HG03354 (cell line): ENCODE data around the gene SPAST.
"Not testable (repeated sequence)": the region's sequence is repeated elsewhere in the genome, so short reads cannot be mapped to it uniquely, and the experiment has no call there.

Experiments
- ATAC-seq: cut with Tn5 transposase; IDR thresholded peaks from one replicate; pipeline ENCODE4 v1.9.1; 2021; ENCODE audit warnings: mild to moderate bottlenecking; ENCODE audit not compliant: unreplicated experiment, poor library complexity, severe bottlenecking

SPAST gene

GRCh38 chr2:32118055-32118454 is 54.7 kb downstream of the SPAST start:
- no peak for ATAC-seq

DNA sequence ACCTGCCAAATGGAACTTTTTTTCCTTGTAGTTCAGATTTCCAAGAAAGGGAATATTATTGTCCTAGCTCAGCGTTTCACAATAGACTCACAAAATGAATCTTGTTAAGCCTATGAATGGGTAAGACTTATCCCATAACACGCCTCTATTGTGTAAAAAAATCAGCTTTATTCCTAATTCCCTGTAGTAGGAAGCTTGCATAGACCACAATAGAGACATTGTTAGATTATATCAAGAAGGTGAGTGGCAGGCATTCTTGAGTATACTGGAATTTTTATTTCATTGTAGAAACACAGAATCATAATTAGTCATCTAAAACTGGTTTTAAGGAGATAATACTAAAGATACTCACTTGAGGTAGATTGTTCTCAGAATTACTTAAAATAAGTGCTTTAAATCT is 55.8 kb downstream of the SPAST start:
- ATAC-seq: no peak

DNA sequence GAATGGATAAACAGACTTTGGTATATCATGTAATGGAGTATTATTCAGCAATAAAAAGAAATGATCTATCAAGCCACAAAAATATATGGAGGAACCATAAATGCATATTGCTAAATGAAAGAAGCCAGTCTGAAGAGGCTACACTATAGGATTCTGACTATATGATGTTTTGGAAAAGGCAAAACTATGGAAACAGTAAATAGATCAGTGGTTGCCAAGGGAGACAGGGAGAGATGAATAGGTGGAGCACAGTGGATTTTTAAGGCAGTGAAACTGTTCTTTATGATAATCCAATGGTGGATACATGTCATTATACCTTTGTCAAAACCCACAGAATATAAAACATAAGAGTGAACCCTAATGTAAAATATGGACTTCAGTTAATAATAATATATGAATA is 61.3 kb downstream of the SPAST start:
- ATAC-seq: no peak

DNA sequence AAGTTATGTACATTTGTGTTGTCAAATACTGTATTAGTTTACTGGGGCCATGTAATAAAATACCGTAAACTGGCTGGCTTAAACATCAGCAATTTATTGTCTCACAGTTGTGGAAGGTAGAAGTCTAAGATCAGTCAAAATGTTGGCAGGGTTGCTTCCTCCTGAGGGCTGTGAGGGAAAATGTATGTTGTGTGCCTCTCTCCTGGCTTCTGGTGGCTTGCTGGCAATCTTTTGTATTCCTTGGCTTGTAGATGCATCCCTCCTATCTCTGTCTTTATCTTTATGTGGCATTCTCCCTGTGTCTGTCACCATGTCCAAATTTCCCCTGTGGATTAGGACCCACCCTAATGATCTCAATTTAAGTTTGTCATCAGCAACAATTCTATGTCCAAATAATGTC is 65.3 kb downstream of the SPAST start:
- ATAC-seq: no peak

DNA sequence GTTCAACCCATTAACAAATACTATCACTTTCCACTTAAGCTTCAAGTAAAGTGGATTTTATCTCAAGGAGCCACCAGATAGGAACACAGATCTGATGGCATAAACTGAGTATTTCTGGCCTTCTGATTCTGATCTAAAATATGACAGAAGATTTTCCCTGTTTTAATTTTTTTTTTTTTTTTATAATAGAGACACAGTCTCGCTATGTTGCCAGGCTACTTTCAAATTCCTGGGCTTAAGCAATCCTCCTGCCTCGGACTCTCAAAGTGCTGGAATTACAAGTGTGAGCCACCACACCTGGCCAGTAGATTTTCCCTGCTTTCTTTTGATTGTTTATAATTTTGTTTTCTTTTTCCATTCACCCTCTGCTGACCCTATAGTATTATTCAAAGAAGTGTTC is 65.7 kb downstream of the SPAST start:
- ATAC-seq: no peak

- ATAC-seq: no peak
Measured at GRCh38 chr2:32135409-32135808, 72.1 kb downstream of the SPAST start.

- no peak for ATAC-seq
Measured at GRCh38 chr2:32136097-32136496, 72.7 kb downstream of the SPAST start.

- not testable (repeated sequence) for ATAC-seq
Measured at GRCh38 chr2:32151544-32151943, 88.2 kb downstream of the SPAST start.

DNA sequence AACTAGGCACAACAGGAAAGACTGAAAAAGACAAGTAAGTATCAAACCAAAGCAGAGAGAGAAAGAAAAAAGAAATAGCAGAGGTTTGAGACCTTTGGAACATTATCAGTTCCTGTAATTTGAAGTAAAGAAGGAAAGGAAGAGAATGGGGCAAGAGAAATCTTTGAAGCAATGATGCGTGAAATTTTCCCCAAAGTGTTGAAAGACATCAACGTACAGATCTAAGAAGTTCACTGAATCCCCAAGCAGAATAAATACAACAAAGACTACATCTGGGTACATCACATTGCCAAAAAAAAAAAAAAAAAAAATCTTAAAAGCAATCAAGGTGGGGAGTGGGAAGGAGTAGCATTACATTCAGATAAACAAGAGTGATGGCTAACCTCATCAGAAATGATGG is 96.3 kb downstream of the SPAST start:
- ATAC-seq: no peak

- no peak for ATAC-seq
Measured at GRCh38 chr2:32161296-32161695, 97.9 kb downstream of the SPAST start.

GRCh38 chr2:32164254-32164653 is 100.9 kb downstream of the SPAST start:
- not testable (repeated sequence) for ATAC-seq

DNA sequence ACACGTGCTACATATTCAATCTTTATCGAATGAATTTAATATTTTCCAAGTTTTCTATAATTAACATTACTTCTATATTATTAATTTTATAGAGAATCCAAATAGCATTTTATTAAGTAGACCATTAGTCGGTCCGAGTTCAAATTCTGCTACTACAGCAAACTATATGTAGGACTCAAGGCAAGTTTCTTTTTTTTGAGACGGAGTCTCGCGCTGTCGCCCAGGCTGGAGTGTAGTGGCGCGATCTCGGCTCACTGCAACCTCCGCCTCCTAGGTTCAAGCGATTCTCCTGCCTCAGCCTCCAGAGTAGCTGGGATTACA is 101.6 kb downstream of the SPAST start:
- ATAC-seq: peak; percentile 8

- no peak for ATAC-seq
Measured at GRCh38 chr2:32166115-32166574, 102.8 kb downstream of the SPAST start.

DNA sequence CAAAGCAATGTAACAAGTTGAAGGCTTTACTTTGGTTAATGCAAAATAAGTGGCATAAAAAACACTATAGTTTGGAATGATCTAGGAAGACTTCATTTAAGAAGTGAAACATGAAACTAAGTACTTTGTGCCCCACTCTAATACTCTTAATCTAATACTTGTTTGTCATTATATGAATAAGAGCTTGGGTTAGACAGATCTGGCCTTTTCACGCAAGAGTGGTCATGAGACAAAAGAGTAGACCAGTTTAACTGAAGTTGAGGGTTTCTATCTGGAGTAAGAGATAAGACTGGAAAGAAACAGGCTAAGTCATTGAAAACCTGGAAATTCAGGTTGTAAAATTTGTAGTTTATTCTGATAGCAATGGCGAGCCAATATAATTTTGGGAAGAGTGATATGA is 105.2 kb downstream of the SPAST start:
- ATAC-seq: peak; percentile 37

DNA sequence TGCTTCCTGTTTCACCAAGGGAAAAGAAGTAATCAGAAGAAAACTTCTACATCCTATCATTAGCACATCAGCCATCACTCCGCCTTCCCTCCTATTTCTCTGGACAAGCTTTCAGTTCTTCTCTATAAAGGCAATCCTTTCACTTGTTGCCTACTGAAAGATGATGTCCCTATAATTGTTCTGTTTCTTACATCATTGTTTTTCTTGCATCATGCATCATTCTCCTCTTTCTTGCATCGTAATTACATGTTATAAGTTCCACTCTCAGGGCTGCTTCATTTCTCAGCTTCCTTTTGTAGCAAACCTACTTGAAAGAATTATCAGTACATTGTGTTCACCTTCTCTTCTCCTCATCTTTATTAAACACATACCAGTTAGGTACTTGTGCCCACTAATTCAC is 109.5 kb downstream of the SPAST start:
- ATAC-seq: no peak

- no peak for ATAC-seq
Measured at GRCh38 chr2:32182667-32183066, 119.3 kb downstream of the SPAST start.

DNA sequence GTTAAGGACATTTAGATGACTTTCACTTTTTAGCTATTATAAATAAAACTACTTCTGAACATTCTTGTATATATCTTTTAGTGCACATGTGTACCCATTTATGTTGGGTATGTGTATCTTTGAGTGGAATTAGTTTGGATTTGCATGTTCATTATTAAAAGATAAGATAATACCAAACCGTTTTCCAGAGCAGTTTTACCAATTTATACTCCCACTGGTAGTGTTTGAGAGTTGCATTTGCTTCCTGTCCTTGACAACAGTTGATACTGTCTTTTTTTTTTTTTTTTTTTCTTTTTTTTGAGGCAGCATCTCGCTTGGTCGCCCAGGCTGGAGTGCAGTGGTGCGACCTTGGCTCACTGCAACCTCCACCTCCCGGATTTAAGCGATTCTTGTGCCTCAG is 125.7 kb downstream of the SPAST start:
- peak; percentile 16 for ATAC-seq

DNA sequence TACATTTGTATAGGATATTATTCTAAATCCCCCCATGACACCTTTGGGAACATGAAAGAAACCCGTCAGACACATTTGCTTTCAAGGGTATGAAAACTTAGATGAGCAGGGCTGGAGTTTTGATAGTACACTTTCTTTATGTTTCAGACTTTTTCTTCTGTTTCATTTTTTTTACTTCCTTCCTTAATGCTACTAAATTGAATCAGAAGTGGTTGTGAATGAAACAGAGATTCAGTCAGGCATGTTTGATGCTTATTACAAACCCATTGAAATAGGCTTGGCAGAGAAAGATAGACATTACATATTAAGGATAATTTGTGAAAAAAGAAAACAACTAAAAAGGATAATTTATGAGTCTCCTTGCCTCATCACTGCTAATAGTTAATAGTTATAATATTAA is 129.1 kb downstream of the SPAST start:
- no peak for ATAC-seq

GRCh38 chr2:32200814-32201213 is 137.5 kb downstream of the SPAST start:
- ATAC-seq: no peak

DNA sequence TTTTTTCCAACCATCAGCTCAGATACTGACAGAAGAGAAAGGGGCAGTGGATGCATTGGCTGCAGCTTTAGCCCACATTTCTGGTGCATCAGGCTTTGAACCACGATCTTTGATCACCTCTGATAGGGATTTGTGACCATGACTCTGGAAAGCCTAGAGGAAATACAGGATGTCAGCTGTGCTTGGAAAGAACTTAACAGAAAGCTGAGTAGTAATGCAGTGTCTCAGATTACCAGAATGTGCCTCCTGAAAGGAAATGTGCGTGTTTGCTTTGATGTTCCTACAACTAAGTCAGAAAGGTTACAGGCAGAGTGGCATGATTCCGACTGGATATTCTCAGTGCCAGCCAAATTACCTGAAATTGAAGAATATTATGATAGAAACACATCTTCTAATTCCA is 140.1 kb downstream of the SPAST start:
- ATAC-seq: not testable (repeated sequence)
